C4-2B (cell line): Measurements from ENCODE around the gene SCFD1.

Experiments used
- ZFX ChIP-seq: fragments of 450-650 bp; IDR thresholded peaks from 2 replicates; pipeline ENCODE4 v1.6.1; 2017
- TF ChIP-seq, protein P1 (sequence below): fragments of 450-650 bp; conservative IDR thresholded peaks from 2 replicates; pipeline ENCODE4 v1.5.1; 2017; ENCODE audit warnings: mild to moderate bottlenecking

DNA sequence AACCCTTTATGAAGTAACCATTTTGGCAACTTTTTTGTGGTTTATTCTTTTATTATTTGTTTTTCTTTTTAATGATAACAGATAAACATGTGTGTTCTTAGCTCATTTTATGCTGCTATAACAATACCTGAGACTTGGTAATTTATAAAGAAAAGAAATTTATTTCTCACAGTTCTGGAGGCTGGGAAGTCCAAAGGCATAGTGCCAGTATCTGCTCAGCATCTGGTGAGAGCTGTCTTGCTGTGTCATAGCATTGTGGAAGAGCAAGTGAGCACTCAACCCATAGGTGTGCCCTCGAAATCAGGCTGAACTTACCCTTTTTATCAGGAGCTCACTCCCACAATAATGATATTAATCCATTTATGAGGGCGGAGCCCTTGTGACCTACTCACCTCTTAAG is 8.0 kb upstream of the SCFD1 start:
- TF ChIP-seq, protein P1, sequence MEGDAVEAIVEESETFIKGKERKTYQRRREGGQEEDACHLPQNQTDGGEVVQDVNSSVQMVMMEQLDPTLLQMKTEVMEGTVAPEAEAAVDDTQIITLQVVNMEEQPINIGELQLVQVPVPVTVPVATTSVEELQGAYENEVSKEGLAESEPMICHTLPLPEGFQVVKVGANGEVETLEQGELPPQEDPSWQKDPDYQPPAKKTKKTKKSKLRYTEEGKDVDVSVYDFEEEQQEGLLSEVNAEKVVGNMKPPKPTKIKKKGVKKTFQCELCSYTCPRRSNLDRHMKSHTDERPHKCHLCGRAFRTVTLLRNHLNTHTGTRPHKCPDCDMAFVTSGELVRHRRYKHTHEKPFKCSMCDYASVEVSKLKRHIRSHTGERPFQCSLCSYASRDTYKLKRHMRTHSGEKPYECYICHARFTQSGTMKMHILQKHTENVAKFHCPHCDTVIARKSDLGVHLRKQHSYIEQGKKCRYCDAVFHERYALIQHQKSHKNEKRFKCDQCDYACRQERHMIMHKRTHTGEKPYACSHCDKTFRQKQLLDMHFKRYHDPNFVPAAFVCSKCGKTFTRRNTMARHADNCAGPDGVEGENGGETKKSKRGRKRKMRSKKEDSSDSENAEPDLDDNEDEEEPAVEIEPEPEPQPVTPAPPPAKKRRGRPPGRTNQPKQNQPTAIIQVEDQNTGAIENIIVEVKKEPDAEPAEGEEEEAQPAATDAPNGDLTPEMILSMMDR: no peak
- no peak for TF ChIP-seq ZFX
